Measurements from ENCODE around the gene EFNA4. TPM values are rescaled to one million over a fixed set of nuclear protein-coding genes. Genes with fewer than 3 reads are reported as not detected.

Gene EFNA4
- total and polyA plus RNA-seq, 9 of the 15 experiments (the other 6 are each of a cell fraction or from before 2014, with no cell fraction given) = 0.68 to 7.4 (median 6.1) TPM

GRCh38 chr1:155049651-155050559 lies 13.6 kb upstream of the EFNA4 start (continued):
- 0 out of 2 replicates have a peak, but pooled peaks have one; percentile 63 for TF ChIP-seq NFRKB (IDR thresholded peaks at IDR 0.05; ENCODE audit: low read depth)
- TF ChIP-seq ZFX (CRISPR knock-in tag; IDR thresholded peaks at IDR 0.05) = peak; percentile 80; the same call in 1 of the 2 replicates
- peak; percentile 80 for TF ChIP-seq MECOM (CRISPR knock-in tag; IDR thresholded peaks at IDR 0.05)
- no peak for TF ChIP-seq TBL1XR1 (IDR thresholded peaks at IDR 0.05; ENCODE audit: low read length in 2 of 2)
- TF ChIP-seq LCOR (CRISPR knock-in tag; IDR thresholded peaks at IDR 0.05) = 0 out of 2 replicates have a peak, but pooled peaks have one; percentile 7
- no peak for TF ChIP-seq RBBP5 (IDR thresholded peaks at IDR 0.05; ENCODE audit: borderline replicate concordance, insufficient read depth, low read length, poor library complexity, severe bottlenecking)
- no peak for TF ChIP-seq TBP (optimal IDR thresholded peaks at IDR 0.05; ENCODE audit: low read depth, low read length)
- 0 out of 2 replicates have a peak, but pooled peaks have one; percentile 71 for TF ChIP-seq ZNF133 (CRISPR knock-in tag; IDR thresholded peaks at IDR 0.05)
- TF ChIP-seq ARHGAP35 (IDR thresholded peaks at IDR 0.05; ENCODE audit: partially characterized antibody) = no peak
- TF ChIP-seq SMAD3 (CRISPR knock-in tag; conservative IDR thresholded peaks at IDR 0.05) = no peak
- no peak for TF ChIP-seq ZFP1 (CRISPR knock-in tag; IDR thresholded peaks at IDR 0.05)
- TF ChIP-seq ATF3 (IDR thresholded peaks at IDR 0.05) = no peak
- 0 out of 2 replicates have a peak, but pooled peaks have one; percentile 7 for TF ChIP-seq ATF3 (CRISPR knock-in tag; conservative IDR thresholded peaks at IDR 0.05)
- TF ChIP-seq ZNF589 (CRISPR knock-in tag; IDR thresholded peaks at IDR 0.05; ENCODE audit: low read depth) = peak; percentile 93
- no peak for TF ChIP-seq KLF10 (CRISPR knock-in tag; IDR thresholded peaks at IDR 0.05)
- TF ChIP-seq RUNX1 (IDR thresholded peaks at IDR 0.05; ENCODE audit: low read depth) = no peak
- TF ChIP-seq THRB (CRISPR knock-in tag; conservative IDR thresholded peaks at IDR 0.05) = 0 out of 2 replicates have a peak, but pooled peaks have one; percentile 27
- TF ChIP-seq RBM14 (IDR thresholded peaks at IDR 0.05; ENCODE audit: borderline replicate concordance, insufficient read depth, low read depth, low read length) = no peak
- no peak for TF ChIP-seq RFX7 (CRISPR knock-in tag; IDR thresholded peaks at IDR 0.05)
- TF ChIP-seq STAT5B (CRISPR knock-in tag; IDR thresholded peaks at IDR 0.05) = no peak
- no peak for TF ChIP-seq NFYB (IDR thresholded peaks at IDR 0.05; ENCODE audit: extremely low read depth, insufficient read length)
- peak; percentile 47; the same call in 1 of the 2 replicates for TF ChIP-seq ZBTB17 (CRISPR knock-in tag; IDR thresholded peaks at IDR 0.05)
- TF ChIP-seq KHSRP (IDR thresholded peaks at IDR 0.05) = no peak
- TF ChIP-seq ZNF76 (CRISPR knock-in tag; IDR thresholded peaks at IDR 0.05; ENCODE audit: borderline replicate concordance) = peak; percentile 49; the same call in 1 of the 2 replicates
- TF ChIP-seq NFE2 (IDR thresholded peaks at IDR 0.05; ENCODE audit: low read depth) = no peak
- TF ChIP-seq RAD21 (CRISPR knock-in tag; conservative IDR thresholded peaks at IDR 0.05 in 1 of 2, IDR thresholded peaks at IDR 0.05 in 1 of 2) = 0 out of 4 replicates have a peak, but pooled peaks of 1 of the 2 experiments have one; percentile 48
- no peak for TF ChIP-seq CEBPG (CRISPR knock-in tag; IDR thresholded peaks at IDR 0.05)
- TF ChIP-seq CEBPG (tag; conservative IDR thresholded peaks at IDR 0.05 in 1 of 2, IDR thresholded peaks at IDR 0.05 in 1 of 2) = no peak

Measured in K562 (cell line).